ENCODE results near the gene HLA-DOB. TPM values are rescaled to one million over a fixed set of nuclear protein-coding genes. Genes with fewer than 3 reads are reported as not detected.
A peak's percentile ranks its signal among the peaks of the same experiment; 100 is the strongest.

HLA-DOB gene
- total and polyA plus RNA-seq, 10 of the 15 experiments (the other 5 are each of a cell fraction or from before 2014, with no cell fraction given), result 27.4 to 79.1 (median 37.0) TPM

- TF ChIP-seq CHD2 (IDR thresholded peaks at IDR 0.05; ENCODE audit: borderline replicate concordance, low read depth, low read length) (0 out of 2 replicates have a peak, but pooled peaks have one; percentile 44), POLR2A (IDR thresholded peaks at IDR 0.05; ENCODE audit: low read depth, low read length) (peak; percentile 86), SIN3A (IDR thresholded peaks at IDR 0.05; ENCODE audit: low read depth, low read length) (no peak), TBL1XR1 (IDR thresholded peaks at IDR 0.05; ENCODE audit: low read depth, low read length) (peak; percentile 47; the same call in 1 of the 2 replicates), RAD51 (IDR thresholded peaks at IDR 0.05) (no peak)
Observed at GRCh38 chr6:32838114-32838958, 21.5 kb upstream of the HLA-DOB start, which contains the start of gene TAP2 (continued).

- Histone ChIP-seq H3K9ac (ENCODE audit: control insufficient read depth, insufficient read depth, low read length) (peak overlapping the region; percentile 87), H2AFZ (ENCODE audit: control insufficient read depth, low read depth, low read length) (peak overlapping the region; percentile 63), H3K79me2 (ENCODE audit: control insufficient read depth, insufficient read depth, low read length) (peaks cover 49% of the 10 kb centered on the region), H3K9me3 (replicated peaks; ENCODE audit: control insufficient read depth, insufficient read depth, low read length) (no peaks in the 10 kb centered on the region; the same call in 2 of the 3 replicates), H3K4me1 (ENCODE audit: control insufficient read depth, insufficient read depth, low read length) (peaks cover 58% of the 10 kb centered on the region), H3K27ac (ENCODE audit: control insufficient read depth, insufficient read depth) (peak overlapping the region; percentile 75), H3K27me3 (replicated peaks in 1 of 2; ENCODE audit: control insufficient read depth in 2 of 2, insufficient read depth in 2 of 2, low read length in 1 of 2) (no peaks in the 10 kb centered on the region), H3K4me3 (peak overlapping the region; percentile 95), H3K4me2 (ENCODE audit: control insufficient read depth, insufficient read depth) (peak overlapping the region; percentile 72), H4K20me1 (ENCODE audit: control insufficient read depth, insufficient read depth) (no peaks in the 10 kb centered on the region), H3K36me3 (ENCODE audit: control insufficient read depth in 2 of 2, insufficient read depth in 2 of 2, low read length in 1 of 2) (peaks cover 7 to 52% of the 10 kb centered on the region in 2 experiments)
- in situ Hi-C loops (cut with MboI) (no loop called here), intact Hi-C loops (cut with micrococcal nuclease; ENCODE audit: unreplicated experiment) (loop anchor here (1.0 to 2.0 kb wide), 4 partner anchors 16 to 147 kb away; partner anchors contain the start of gene TAP1)
- ATAC-seq, result no peak; the same call in 1 of the 3 replicates
- ChIA-PET RAD21 (ENCODE audit: unreplicated experiment) (interaction anchor here (0.7 to 10.5 kb wide), 27 partner anchors 10 to 376 kb away, joined by 3 to 269 read pairs (median 9); partner anchors contain the start of genes HLA-DMA, HLA-DMB, PSMB9 and TAP1), POLR2A (interaction anchor here (0.6 to 10.5 kb wide), 22 partner anchors 9 to 661 kb away, joined by 3 to 357 read pairs (median 4); partner anchors contain the start of genes HLA-DMA, HLA-DMB, HLA-DPB1 and PSMB9), CTCF (interaction anchor here (0.8 to 10.7 kb wide), 42 partner anchors 11 to 592 kb away, joined by 3 to 311 read pairs (median 7); partner anchors contain the start of genes HLA-DMA, PSMB9 and TAP1), SMC1A (ENCODE audit: uncharacterized antibody, unreplicated experiment) (interaction anchor here (0.7 to 6.8 kb wide), 15 partner anchors 9 to 424 kb away, joined by 3 to 226 read pairs (median 11); partner anchors contain the start of genes HLA-DMA, HLA-DOB, PSMB9 and TAP1)
- FAIRE-seq, result no peak
- BruUV-seq (replicated peaks), result no TSS peak
- WGBS (ENCODE audit: insufficient coverage, insufficient replicate concordance, low lambda C conversion rate, missing lambda C conversion rate), result 2% methylated on average over 12 of the region's 12 CpGs
- no peak for DNase-seq (ENCODE audit: low read depth, low spot score)
- peak; percentile 10 for TF ChIP-seq DPF2 (IDR thresholded peaks at IDR 0.05)
- no peak for TF ChIP-seq ASH2L (IDR thresholded peaks at IDR 0.05; ENCODE audit: borderline replicate concordance, low read depth)
- no peak for TF ChIP-seq IRF4 (IDR thresholded peaks at IDR 0.05; ENCODE audit: low read depth, low read length)
- no peak for TF ChIP-seq BACH1 (IDR thresholded peaks at IDR 0.05; ENCODE audit: borderline replicate concordance)
- peak; percentile 43; the same call in 1 of the 2 replicates for TF ChIP-seq NKRF (conservative IDR thresholded peaks at IDR 0.05)
- TF ChIP-seq KDM1A (IDR thresholded peaks at IDR 0.05; ENCODE audit: borderline replicate concordance), result no peak
- no peak for TF ChIP-seq EED (IDR thresholded peaks at IDR 0.05; ENCODE audit: low read depth)
- TF ChIP-seq IKZF2 (IDR thresholded peaks at IDR 0.05), result no peak
- TF ChIP-seq BHLHE40 (IDR thresholded peaks at IDR 0.05; ENCODE audit: borderline replicate concordance in 1 of 2, low read depth in 2 of 2, low read length in 1 of 2), result peak in 1 of 2 experiments; percentile 77; a peak in 2 of 4 replicates
- TF ChIP-seq RBBP5 (conservative IDR thresholded peaks at IDR 0.05), result no peak
- TF ChIP-seq LARP7 (IDR thresholded peaks at IDR 0.05), result peak; percentile 59; the same call in 1 of the 2 replicates
- TF ChIP-seq SIX5 (IDR thresholded peaks at IDR 0.05; ENCODE audit: low read depth, low read length, severe bottlenecking), result no peak
- TF ChIP-seq WRNIP1 (IDR thresholded peaks at IDR 0.05; ENCODE audit: borderline replicate concordance, low read depth, low read length), result no peak
- TF ChIP-seq HDGF (IDR thresholded peaks at IDR 0.05), result 0 out of 2 replicates have a peak, but pooled peaks have one; percentile 35
- no peak for TF ChIP-seq YY1 (IDR thresholded peaks at IDR 0.05; ENCODE audit: low read depth, low read length)
- TF ChIP-seq, protein P1, sequence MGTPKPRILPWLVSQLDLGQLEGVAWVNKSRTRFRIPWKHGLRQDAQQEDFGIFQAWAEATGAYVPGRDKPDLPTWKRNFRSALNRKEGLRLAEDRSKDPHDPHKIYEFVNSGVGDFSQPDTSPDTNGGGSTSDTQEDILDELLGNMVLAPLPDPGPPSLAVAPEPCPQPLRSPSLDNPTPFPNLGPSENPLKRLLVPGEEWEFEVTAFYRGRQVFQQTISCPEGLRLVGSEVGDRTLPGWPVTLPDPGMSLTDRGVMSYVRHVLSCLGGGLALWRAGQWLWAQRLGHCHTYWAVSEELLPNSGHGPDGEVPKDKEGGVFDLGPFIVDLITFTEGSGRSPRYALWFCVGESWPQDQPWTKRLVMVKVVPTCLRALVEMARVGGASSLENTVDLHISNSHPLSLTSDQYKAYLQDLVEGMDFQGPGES (IDR thresholded peaks at IDR 0.05), result no peak
Observed at GRCh38 chr6:32837651-32838113, 20.9 kb upstream of the HLA-DOB start.

Data from GM12878 (cell line).